T-cell (primary cell): ENCODE data around the gene EEF2. TPM values are rescaled to one million over a fixed set of nuclear protein-coding genes. Genes with fewer than 3 reads are reported as not detected.
A peak's percentile ranks its signal among the peaks of the same experiment; 100 is the strongest.
"Not testable (repeated sequence)": the region's sequence is repeated elsewhere in the genome, so short reads cannot be mapped to it uniquely, and the experiment has no call there.

Experiments used
- ATAC-seq, 4 experiments: fragments of 200-7000 bp in 3 of 4; fragments of 150-1000 bp in 1 of 4; cut with Tn5 transposase; replicated peaks in 1 of 4; 1 replicate in 3 of 4; 2 replicates in 1 of 4; pipeline ENCODE4 v1.10.0; 2021; ENCODE audit warnings: moderate library complexity in 3 of 4, mild to moderate bottlenecking in 2 of 4, moderate number of reproducible peaks in 1 of 4
- CTCF ChIA-PET, 2 donors: fragments of 300-600 bp; sonication (Branson Sonifier 250); formaldehyde crosslinking; loops; one replicate each; lab custom pipeline; 2022; ENCODE audit warnings: antibody characterized with exemption in 2 of 2; lab: Charles Lee
- POLR2A ChIA-PET, 2 donors: fragments of 300-600 bp; sonication (Branson Sonifier 250); formaldehyde crosslinking; loops; one replicate each; lab custom pipeline; 2022; ENCODE audit warnings: antibody characterized with exemption in 2 of 2; lab: Charles Lee
- DNase-seq, 35 experiments: peaks; one replicate each; pipeline versions ENCODE4 v3.0.0 to v3.0.0-alpha.2; 2013 to 2023
- H3K27ac ChIP-seq: one replicate; pipeline ENCODE4 v1.5.1; 2013; ENCODE audit warnings: low read length
- H3K27me3 ChIP-seq, 2 experiments: replicated peaks in 1 of 2; 1 replicate in 1 of 2; 2 replicates in 1 of 2; pipeline versions ENCODE4 v1.6.1 to v1.7.0; 2013; ENCODE audit warnings: low read length in 1 of 2, mixed read lengths in 1 of 2; ENCODE audit not compliant: control insufficient read depth in 2 of 2, insufficient read depth in 2 of 2; ENCODE audit errors: extremely low read depth in 1 of 2
- H3K36me3 ChIP-seq, 2 donors: 1 replicate in 1 of 2; 2 replicates in 1 of 2; pipeline versions ENCODE4 v1.6.1 to v1.7.0; 2013; ENCODE audit warnings: low read length in 1 of 2; ENCODE audit not compliant: control insufficient read depth in 2 of 2, insufficient read depth in 1 of 2; ENCODE audit errors: extremely low read depth in 1 of 2
- H3K4me1 ChIP-seq, 2 experiments: 1 replicate in 1 of 2; 2 replicates in 1 of 2; pipeline versions ENCODE4 v1.6.1 to v1.7.0; 2013; ENCODE audit warnings: low read length in 2 of 2, mixed read lengths in 1 of 2; ENCODE audit not compliant: insufficient read depth in 2 of 2, control insufficient read depth in 1 of 2; ENCODE audit errors: extremely low read depth in 1 of 2
- H3K4me3 ChIP-seq, 2 donors: 1 replicate in 1 of 2; 2 replicates in 1 of 2; pipeline versions ENCODE4 v1.5.1 to v1.7.0; 2013; ENCODE audit warnings: mild to moderate bottlenecking in 2 of 2, low read length in 1 of 2, moderate library complexity in 1 of 2; ENCODE audit not compliant: control insufficient read depth in 1 of 2; ENCODE audit errors: extremely low read depth in 1 of 2
- H3K9me3 ChIP-seq: 2 replicates; pipeline ENCODE4 v1.7.0; 2013
- H3K27ac Mint-ChIP-seq, 2 donors: one replicate each; pipeline ENCODE4 v1.8.0; 2020 to 2021; ENCODE audit warnings: mild to moderate bottlenecking in 2 of 2, mixed read lengths in 2 of 2
- H3K27me3 Mint-ChIP-seq, 2 donors: one replicate each; pipeline ENCODE4 v1.8.0; 2021 to 2022; ENCODE audit warnings: mixed read lengths in 2 of 2
- H3K36me3 Mint-ChIP-seq: one replicate; pipeline ENCODE4 v1.8.0; 2021; ENCODE audit warnings: mixed read lengths
- H3K4me1 Mint-ChIP-seq, 3 donors: one replicate each; pipeline ENCODE4 v1.8.0; 2020 to 2022; ENCODE audit warnings: mixed read lengths in 3 of 3, mild to moderate bottlenecking in 1 of 3
- H3K4me3 Mint-ChIP-seq, 3 donors: one replicate each; pipeline ENCODE4 v1.8.0; 2020 to 2022; ENCODE audit warnings: mild to moderate bottlenecking in 3 of 3, mixed read lengths in 3 of 3, moderate library complexity in 3 of 3
- H3K9me3 Mint-ChIP-seq, 3 donors: one replicate each; pipeline ENCODE4 v1.8.0; 2020 to 2022; ENCODE audit warnings: mixed read lengths in 3 of 3
- WGBS: methylation state at CpG from one replicate; pipeline ENCODE4 v1.1.5; 2013; ENCODE audit warnings: missing lambda C conversion rate; ENCODE audit not compliant: insufficient coverage; 5-methylcytosine and 5-hydroxymethylcytosine counted together
- total RNA-seq, 35 experiments: library from RNA in 6 of 35; stranded (reverse) in 6 of 35; fragments of 120-200 nt in 1 of 35; gene quantifications; one replicate each; pipeline versions ENCODE4 v1.2.1 to v1.2.4 and lab custom pipeline; 2013 to 2026

The EEF2 gene
- total RNA-seq, 5 donors from 2014 or later (not counting 1 experiment from before 2014, with no cell fraction given): 2,379 to 2,775 (median 2,439) TPM

DNA sequence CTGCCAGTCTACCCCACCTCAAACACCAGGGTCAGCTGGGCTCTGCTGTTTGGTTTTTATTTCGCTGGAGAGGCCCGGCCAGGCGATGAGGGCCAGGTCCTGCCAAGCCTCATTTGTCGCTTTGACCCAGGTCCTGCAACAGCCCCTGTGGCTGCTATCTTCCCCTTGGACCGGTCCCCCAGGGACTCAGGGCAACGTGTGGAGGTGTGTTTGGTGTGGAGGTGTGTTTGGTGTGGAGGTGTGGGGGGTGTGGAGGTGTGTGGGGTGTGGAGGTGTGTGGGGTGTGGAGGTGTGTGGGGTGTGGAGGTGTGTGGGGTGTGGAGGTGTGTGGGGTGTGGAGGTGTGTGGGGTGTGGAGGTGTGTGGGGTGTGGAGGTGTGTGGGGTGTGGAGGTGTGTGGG lies 26.2 kb upstream of the EEF2 start:
- POLR2A ChIA-PET, H3K27me3 ChIP-seq, DNase-seq, H3K36me3 Mint-ChIP-seq, H3K27ac ChIP-seq, ATAC-seq, H3K9me3 Mint-ChIP-seq, H3K27ac Mint-ChIP-seq, H3K4me3 ChIP-seq, H3K27me3 Mint-ChIP-seq, H3K9me3 ChIP-seq: not testable (repeated sequence)
- CTCF ChIA-PET: interaction anchor here in 1 of 2 donors (0.6 kb wide), 1 partner anchor 129 kb away, joined by 3 read pairs; no protein-coding TSS in a partner anchor
- 97% methylated on average over 4 of the region's 6 CpGs for WGBS
- Mint-ChIP-seq H3K4me3 (peak overlapping the region in 1 of 3 donors; percentile 7), H3K4me1 (peaks cover 23 to 48% (median 46%) of the 10 kb centered on the region in 3 donors)
- Histone ChIP-seq H3K36me3 (peaks cover 24 to 40% of the 10 kb centered on the region in 2 donors), H3K4me1 (peaks cover 6 to 73% of the 10 kb centered on the region in 2 experiments)

GRCh38 chr19:4010808-4011110 lies 25.5 kb upstream of the EEF2 start:
- H3K27ac ChIP-seq: no peak overlapping the region
- H3K4me3 ChIP-seq: no peak overlapping the region
- H3K36me3 Mint-ChIP-seq: peaks cover 5% of the 10 kb centered on the region
- ChIA-PET CTCF (no interaction called here), POLR2A (no interaction called here)
- H3K27me3 ChIP-seq: no peaks in the 10 kb centered on the region
- H3K4me1 ChIP-seq: peaks cover 6 to 72% of the 10 kb centered on the region in 2 experiments
- ATAC-seq (no peak), DNase-seq (no peak)
- no peak overlapping the region for H3K4me3 Mint-ChIP-seq
- H3K4me1 Mint-ChIP-seq: peaks cover 23 to 46% (median 45%) of the 10 kb centered on the region in 3 donors
- no peak overlapping the region for H3K27ac Mint-ChIP-seq
- no peaks in the 10 kb centered on the region for H3K9me3 Mint-ChIP-seq
- peaks cover 21 to 40% of the 10 kb centered on the region in 2 donors for H3K36me3 ChIP-seq
- 91% methylated on average over 8 of the region's 14 CpGs for WGBS
- no peaks in the 10 kb centered on the region for H3K27me3 Mint-ChIP-seq
- no peaks in the 10 kb centered on the region for H3K9me3 ChIP-seq

- H3K4me3 Mint-ChIP-seq: peak overlapping the region; percentile 17 to 82 (median 25)
- Histone ChIP-seq H3K27ac (no peak overlapping the region), H3K27me3 (no peaks in the 10 kb centered on the region), H3K36me3 (peaks cover 21 to 36% of the 10 kb centered on the region in 2 donors), H3K9me3 (no peaks in the 10 kb centered on the region), H3K4me1 (peaks cover 6 to 70% of the 10 kb centered on the region in 2 experiments), H3K4me3 (no peak overlapping the region)
- ChIA-PET CTCF (interaction anchor here in 1 of 2 donors (1.1 kb wide), 1 partner anchor 130 kb away, joined by 4 read pairs; no protein-coding TSS in a partner anchor), POLR2A (no interaction called here)
- no peak overlapping the region for H3K27ac Mint-ChIP-seq
- peaks cover 5% of the 10 kb centered on the region for H3K36me3 Mint-ChIP-seq
- ATAC-seq (no peak), DNase-seq (no peak)
- H3K9me3 Mint-ChIP-seq: no peaks in the 10 kb centered on the region
- H3K27me3 Mint-ChIP-seq: no peaks in the 10 kb centered on the region
- WGBS: 93% methylated on average over 22 of the region's 24 CpGs
- peaks cover 23 to 46% (median 45%) of the 10 kb centered on the region in 3 donors for H3K4me1 Mint-ChIP-seq
Measured at GRCh38 chr19:4009990-4010807, 24.9 kb upstream of the EEF2 start.

- Histone ChIP-seq H3K9me3 (no peaks in the 10 kb centered on the region), H3K27me3 (no peaks in the 10 kb centered on the region), H3K36me3 (peaks cover 10 to 20% of the 10 kb centered on the region in 2 donors), H3K4me3 (peak overlapping the region; percentile 60 to 80), H3K27ac (no peak overlapping the region), H3K4me1 (peaks cover 6 to 49% of the 10 kb centered on the region in 2 experiments)
- DNase-seq (peak in 6 of 35 experiments; percentile 2 to 33 (median 18)), ATAC-seq (peak; percentile 2 to 6 (median 3))
- peaks cover 23 to 40% (median 39%) of the 10 kb centered on the region in 3 donors for H3K4me1 Mint-ChIP-seq
- peak overlapping the region in 1 of 2 donors; percentile 83 for H3K27ac Mint-ChIP-seq
- no peaks in the 10 kb centered on the region for H3K9me3 Mint-ChIP-seq
- H3K36me3 Mint-ChIP-seq: peaks cover 3% of the 10 kb centered on the region
- CTCF ChIA-PET: interaction anchor here (0.5 to 2.9 kb wide), 7 partner anchors 11 to 335 kb away, joined by 3 to 19 read pairs (median 3); partner anchors contain the start of genes EEF2 (in 1 of the 2) and ZBTB7A (in 1 of the 2)
- POLR2A ChIA-PET: interaction anchor here in 1 of 2 donors (0.5 kb wide), 1 partner anchor 32 kb away, joined by 3 read pairs; no protein-coding TSS in a partner anchor
- H3K27me3 Mint-ChIP-seq: no peaks in the 10 kb centered on the region
- H3K4me3 Mint-ChIP-seq: peak overlapping the region; percentile 78 to 83 (median 82)
- 0% methylated on average over 39 of the region's 55 CpGs for WGBS
Measured at GRCh38 chr19:4007836-4008539, 22.7 kb upstream of the EEF2 start.

DNA sequence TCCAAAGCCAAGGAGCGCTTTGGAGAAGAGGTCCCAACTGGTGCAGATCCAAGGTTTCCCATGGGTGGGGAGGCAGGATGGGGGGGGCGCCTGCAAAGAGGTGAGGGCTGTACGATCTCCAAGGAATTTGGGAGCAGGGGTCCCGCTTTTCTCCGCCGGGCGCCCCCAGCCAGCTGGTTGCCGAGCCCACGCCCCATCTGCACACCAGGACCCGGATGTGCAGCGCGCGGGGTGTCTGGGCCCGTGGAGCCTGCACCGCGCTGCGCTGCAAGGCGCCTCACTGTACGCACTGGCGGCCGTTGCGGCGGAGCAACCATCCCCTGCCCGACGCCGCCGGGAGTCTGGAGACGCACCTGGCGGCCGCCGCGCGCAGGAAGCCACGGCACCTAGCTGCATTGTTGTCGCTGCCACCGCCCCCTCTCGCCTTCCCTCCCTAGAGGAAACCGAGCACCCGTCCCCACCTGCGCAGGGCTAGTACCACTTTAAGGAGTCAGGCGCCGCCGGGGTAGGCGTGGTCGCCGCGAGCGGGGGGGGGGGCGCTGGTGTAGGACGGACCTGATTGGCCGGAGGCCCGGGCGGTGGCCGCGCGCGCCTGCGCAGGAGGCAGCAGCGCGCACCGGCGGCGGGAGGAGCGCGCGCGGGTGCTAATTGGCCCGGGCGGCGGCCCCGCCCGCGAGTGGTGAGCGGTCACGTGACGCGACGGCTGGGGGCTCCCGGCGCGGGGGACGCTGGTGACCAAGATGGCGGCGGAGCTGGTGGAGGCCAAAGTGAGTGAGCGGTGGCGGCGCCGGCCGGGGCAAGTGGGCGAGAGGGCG lies 22.0 kb upstream of the EEF2 start, which contains the start of gene PIAS4:
Gene PIAS4, plus strand, starts transcription at position 716 of the 815 bp plus-strand sequence. Its CDS starts 25 bp downstream, at position 741.
- Histone ChIP-seq H3K4me3 (peak within 1 kb of the TSS; percentile 60 to 80), H3K27ac (peak within 1 kb of the TSS; percentile 34), H3K9me3 (no peaks in the 10 kb centered on the region), H3K36me3 (peaks cover 8 to 15% of the 10 kb centered on the region in 2 donors), H3K4me1 (peaks cover 6 to 48% of the 10 kb centered on the region in 2 experiments), H3K27me3 (no peaks in the 10 kb centered on the region)
- ATAC-seq (peak; percentile 89 to 94 (median 90)), DNase-seq (peak; percentile 91 to 98 (median 95))
- no peaks in the 10 kb centered on the region for H3K27me3 Mint-ChIP-seq
- peak within 1 kb of the TSS; percentile 78 to 83 (median 82) for H3K4me3 Mint-ChIP-seq
- under 1% methylated on average over 85 of the region's 91 CpGs for WGBS
- H3K36me3 Mint-ChIP-seq: no peaks in the 10 kb centered on the region
- H3K27ac Mint-ChIP-seq: peak within 1 kb of the TSS; percentile 59 to 83
- ChIA-PET POLR2A (interaction anchor here (0.5 to 0.6 kb wide), 3 partner anchors 20 to 32 kb away, joined by 3 to 13 read pairs (median 9); no protein-coding TSS in a partner anchor), CTCF (interaction anchor here (0.5 to 2.9 kb wide), 8 partner anchors 10 to 336 kb away, joined by 3 to 19 read pairs (median 3); partner anchors contain the start of genes EEF2 (in 1 of the 2) and ZBTB7A (in 1 of the 2))
- no peaks in the 10 kb centered on the region for H3K9me3 Mint-ChIP-seq
- H3K4me1 Mint-ChIP-seq: peaks cover 23 to 34% (median 33%) of the 10 kb centered on the region in 3 donors
